Fibroblast of villous mesenchyme (primary cell): Measurements from ENCODE around the gene CMTM1. TPM values are rescaled to one million over a fixed set of nuclear protein-coding genes. Genes with fewer than 3 reads are reported as not detected.

ENCODE experiments used
- DNase-seq: peaks from one replicate; pipeline ENCODE4 v3.0.0-alpha.2; 2010; ENCODE audit warnings: low read depth
- H3K4me3 ChIP-seq: 2 replicates; pipeline ENCODE4 v1.5.1; 2011; ENCODE audit warnings: low read depth, mild to moderate bottlenecking, low read length
- total RNA-seq: library from RNA; depleted of rRNA; stranded (reverse); fragments of >200 nt; gene quantifications from 2 replicates; pipeline ENCODE4 v1.2.3, GENCODE V29; 2012
- TF ChIP-seq, protein P1 (sequence below): IDR thresholded peaks from 2 replicates; pipeline ENCODE4 v1.5.1; 2012; ENCODE audit warnings: low read depth, mild to moderate bottlenecking, low read length; ENCODE audit not compliant: insufficient read depth

The CMTM1 gene
- total RNA-seq, 1 donor: 3.9 TPM

- peak; percentile 72 for DNase-seq
- H3K4me3 ChIP-seq: no peak overlapping the region
- TF ChIP-seq, protein P1, sequence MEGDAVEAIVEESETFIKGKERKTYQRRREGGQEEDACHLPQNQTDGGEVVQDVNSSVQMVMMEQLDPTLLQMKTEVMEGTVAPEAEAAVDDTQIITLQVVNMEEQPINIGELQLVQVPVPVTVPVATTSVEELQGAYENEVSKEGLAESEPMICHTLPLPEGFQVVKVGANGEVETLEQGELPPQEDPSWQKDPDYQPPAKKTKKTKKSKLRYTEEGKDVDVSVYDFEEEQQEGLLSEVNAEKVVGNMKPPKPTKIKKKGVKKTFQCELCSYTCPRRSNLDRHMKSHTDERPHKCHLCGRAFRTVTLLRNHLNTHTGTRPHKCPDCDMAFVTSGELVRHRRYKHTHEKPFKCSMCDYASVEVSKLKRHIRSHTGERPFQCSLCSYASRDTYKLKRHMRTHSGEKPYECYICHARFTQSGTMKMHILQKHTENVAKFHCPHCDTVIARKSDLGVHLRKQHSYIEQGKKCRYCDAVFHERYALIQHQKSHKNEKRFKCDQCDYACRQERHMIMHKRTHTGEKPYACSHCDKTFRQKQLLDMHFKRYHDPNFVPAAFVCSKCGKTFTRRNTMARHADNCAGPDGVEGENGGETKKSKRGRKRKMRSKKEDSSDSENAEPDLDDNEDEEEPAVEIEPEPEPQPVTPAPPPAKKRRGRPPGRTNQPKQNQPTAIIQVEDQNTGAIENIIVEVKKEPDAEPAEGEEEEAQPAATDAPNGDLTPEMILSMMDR: no peak
Observed at GRCh38 chr16:66525396-66526180, 40.7 kb upstream of the CMTM1 start.

DNA sequence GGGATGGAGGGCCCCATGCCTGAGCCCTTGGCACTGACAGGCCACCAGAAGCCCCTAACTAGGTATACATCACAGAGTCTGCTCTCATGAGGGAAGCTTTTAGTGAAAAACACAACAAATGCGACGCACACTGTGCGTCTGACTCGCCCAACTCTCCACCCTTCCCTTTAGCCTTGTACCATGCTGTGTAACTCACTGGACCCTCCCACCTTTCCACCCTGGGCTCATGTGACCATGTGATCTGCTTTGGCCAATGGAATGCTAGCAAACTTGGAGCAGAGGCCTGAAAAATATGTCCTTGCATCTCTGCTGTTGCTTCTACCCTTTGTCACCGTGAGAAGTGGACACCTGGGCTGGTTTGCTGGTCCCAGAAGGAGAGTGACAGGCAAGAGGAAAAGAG lies 37.9 kb upstream of the CMTM1 start:
- H3K4me3 ChIP-seq: no peak overlapping the region
- DNase-seq: no peak
- TF ChIP-seq, protein P1: no peak

DNA sequence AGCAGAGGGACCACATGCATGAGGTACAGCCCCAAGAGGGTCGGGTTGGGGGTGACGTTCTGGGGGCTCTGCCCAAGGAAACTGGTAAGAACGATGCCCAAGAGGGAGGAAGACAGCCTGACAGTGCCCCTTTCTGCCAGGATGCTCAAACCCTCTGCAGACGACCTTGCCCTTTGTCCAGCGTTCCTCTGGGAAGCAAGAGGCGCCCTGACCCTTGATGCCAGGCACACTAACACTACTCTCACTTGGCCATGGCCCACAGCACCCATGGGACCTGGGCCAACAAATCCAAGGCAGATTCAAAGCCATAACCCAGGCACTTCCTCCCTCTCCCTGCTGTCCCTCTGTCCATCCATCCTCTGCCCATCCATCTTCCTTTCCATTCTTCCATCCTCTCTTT lies 36.8 kb upstream of the CMTM1 start:
- H3K4me3 ChIP-seq: no peak overlapping the region
- TF ChIP-seq, protein P1: no peak
- no peak for DNase-seq

DNA sequence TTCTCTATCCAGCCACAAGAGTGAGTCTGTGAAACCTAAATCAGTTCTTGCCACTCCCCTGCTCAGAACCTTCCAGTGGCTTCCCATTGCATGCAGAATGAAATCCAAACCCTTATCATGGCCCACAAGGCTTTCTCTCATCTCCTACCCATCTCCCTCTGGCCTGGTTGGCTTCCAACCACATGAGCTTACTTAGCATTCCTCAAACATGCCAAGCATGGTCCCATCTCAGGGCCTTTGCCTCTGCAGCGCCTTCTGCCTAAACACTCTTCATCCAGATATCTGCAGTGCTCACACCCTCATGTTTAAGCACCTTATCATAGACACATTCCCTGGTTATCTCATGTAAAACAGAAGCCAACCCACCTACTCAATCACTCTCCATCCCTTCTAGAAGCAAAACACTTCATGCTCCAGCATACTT lies 31.9 kb upstream of the CMTM1 start:
- H3K4me3 ChIP-seq: no peak overlapping the region
- DNase-seq: no peak
- TF ChIP-seq, protein P1: no peak

GRCh38 chr16:66536525-66536924 lies 29.7 kb upstream of the CMTM1 start:
- H3K4me3 ChIP-seq: no peak overlapping the region
- DNase-seq: no peak
- TF ChIP-seq, protein P1: no peak

- no peak for DNase-seq
- TF ChIP-seq, protein P1: no peak
- no peak overlapping the region for H3K4me3 ChIP-seq
Observed at GRCh38 chr16:66537236-66537635, 29.0 kb upstream of the CMTM1 start.

DNA sequence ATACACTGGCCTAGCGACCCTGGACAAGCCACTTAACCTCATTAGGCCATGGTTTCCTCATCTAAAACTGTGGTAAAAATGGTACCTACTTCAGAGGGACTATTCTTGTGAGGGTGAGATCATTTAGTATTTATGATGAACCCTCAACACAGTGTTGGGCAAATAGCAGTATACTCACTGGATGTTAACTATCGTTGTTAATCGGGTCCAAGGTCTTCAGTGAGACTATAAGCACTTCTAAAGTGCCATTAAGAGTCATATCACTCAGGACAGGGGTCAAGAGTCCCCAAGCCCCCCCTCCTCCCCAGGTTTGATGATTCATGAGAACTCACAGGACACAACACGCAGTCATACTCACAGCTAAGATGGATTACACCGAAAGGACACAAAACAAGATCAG lies 27.3 kb upstream of the CMTM1 start:
- TF ChIP-seq, protein P1: no peak

More for the DNA sequence above, 27.3 kb upstream of the CMTM1 start:
- no peak overlapping the region for H3K4me3 ChIP-seq
- no peak for DNase-seq
